Liver (tissue), 9 donors: ENCODE results near the gene KIRREL3. TPM values are rescaled to one million over a fixed set of nuclear protein-coding genes. Genes with fewer than 3 reads are reported as not detected.

Experiments used
- DNase-seq: peaks from one replicate; pipeline ENCODE4 v3.0.0-alpha.2; 2017; ENCODE audit warnings: low spot score
- H3K27ac ChIP-seq, 2 donors: one replicate each; pipeline ENCODE4 v1.7.0; 2013; ENCODE audit warnings: inconsistent platforms in 2 of 2, low read length in 2 of 2, control low read depth in 1 of 2, low read depth in 1 of 2, mild to moderate bottlenecking in 1 of 2
- H3K27me3 ChIP-seq, 4 donors: one replicate each; pipeline versions ENCODE4 v1.6.1 to v1.7.0; 2013; ENCODE audit warnings: low read length in 3 of 4, inconsistent platforms in 1 of 4, mild to moderate bottlenecking in 1 of 4, moderate library complexity in 1 of 4; ENCODE audit not compliant: control insufficient read depth in 4 of 4, insufficient read depth in 4 of 4
- H3K36me3 ChIP-seq, 4 donors: one replicate each; pipeline versions ENCODE4 v1.6.1 to v1.7.0; 2013; ENCODE audit warnings: low read length in 3 of 4, mild to moderate bottlenecking in 3 of 4, low read depth in 1 of 4, moderate library complexity in 1 of 4; ENCODE audit not compliant: control insufficient read depth in 4 of 4, insufficient read depth in 3 of 4
- H3K4me1 ChIP-seq, 4 donors: one replicate each; pipeline versions ENCODE4 v1.6.1 to v1.7.0; 2013; ENCODE audit warnings: low read length in 3 of 4, mild to moderate bottlenecking in 3 of 4, moderate library complexity in 1 of 4; ENCODE audit not compliant: control insufficient read depth in 4 of 4, insufficient read depth in 4 of 4
- H3K4me3 ChIP-seq, 3 donors: one replicate each; pipeline versions ENCODE4 v1.6.1 to v1.7.0; 2013; ENCODE audit warnings: low read length in 3 of 3, control low read depth in 1 of 3, low read depth in 1 of 3, mild to moderate bottlenecking in 1 of 3
- H3K9ac ChIP-seq, 2 donors: one replicate each; pipeline ENCODE4 v1.7.0; 2013; ENCODE audit warnings: low read length in 2 of 2, mild to moderate bottlenecking in 2 of 2, moderate library complexity in 2 of 2, control low read depth in 1 of 2, low read depth in 1 of 2
- H3K9me3 ChIP-seq, 4 donors: one replicate each; pipeline versions ENCODE4 v1.6.1 to v1.7.0; 2013; ENCODE audit warnings: low read length in 3 of 4; ENCODE audit not compliant: control insufficient read depth in 4 of 4
- ATF3 ChIP-seq: IDR thresholded peaks from 2 replicates; pipeline ENCODE4 v1.6.1; 2016; ENCODE audit warnings: antibody characterized with exemption
- EGR1 ChIP-seq, 2 donors: IDR thresholded peaks; 2 replicates each; pipeline ENCODE4 v1.6.1; 2016 to 2018; ENCODE audit warnings: antibody characterized with exemption in 2 of 2, low read depth in 2 of 2
- FOXA1 ChIP-seq: IDR thresholded peaks from 2 replicates; pipeline ENCODE4 v1.6.1; 2016; ENCODE audit warnings: antibody characterized with exemption
- HNF4A ChIP-seq, 2 donors: conservative IDR thresholded peaks; 2 replicates each; pipeline ENCODE4 v1.6.1; 2016; ENCODE audit warnings: antibody characterized with exemption in 2 of 2, mild to moderate bottlenecking in 2 of 2
- JUND ChIP-seq, 2 donors: IDR thresholded peaks; 2 replicates each; pipeline ENCODE4 v1.6.1; 2016; ENCODE audit warnings: antibody characterized with exemption in 2 of 2
- MAX ChIP-seq: IDR thresholded peaks from 2 replicates; pipeline ENCODE4 v1.6.1; 2016; ENCODE audit warnings: antibody characterized with exemption
- NR2F2 ChIP-seq: IDR thresholded peaks from 2 replicates; pipeline ENCODE4 v1.6.1; 2016; ENCODE audit warnings: antibody characterized with exemption
- RAD21 ChIP-seq, 2 donors: IDR thresholded peaks; 2 replicates each; pipeline ENCODE4 v1.6.1; 2016; ENCODE audit warnings: antibody characterized with exemption in 2 of 2, mild to moderate bottlenecking in 2 of 2
- RXRA ChIP-seq, 2 donors: IDR thresholded peaks; 2 replicates each; pipeline ENCODE4 v1.6.1; 2017 to 2018; ENCODE audit warnings: antibody characterized with exemption in 2 of 2, mild to moderate bottlenecking in 1 of 2
- SP1 ChIP-seq: IDR thresholded peaks from 2 replicates; pipeline ENCODE4 v1.6.1; 2018; ENCODE audit warnings: antibody characterized with exemption, mild to moderate bottlenecking
- TAF1 ChIP-seq: conservative IDR thresholded peaks from 2 replicates; pipeline ENCODE4 v1.6.1; 2016; ENCODE audit warnings: antibody characterized with exemption, mild to moderate bottlenecking
- YY1 ChIP-seq: IDR thresholded peaks from 2 replicates; pipeline ENCODE4 v1.6.1; 2016; ENCODE audit warnings: antibody characterized with exemption, mild to moderate bottlenecking
- WGBS: extraction: QIAGEN DNeasy Blood & Tissue Kit; methylation state at CpG from one replicate; pipeline ENCODE4 v1.1.7; 2013; 5-methylcytosine and 5-hydroxymethylcytosine counted together
- polyA plus RNA-seq, 2 donors: library from polyadenylated mRNA; stranded (reverse) in 1 of 2; unstranded in 1 of 2; fragments of 200-250 nt in 1 of 2; fragments of >200 nt in 1 of 2; fragmentation: Nextera tagmentation in 1 of 2; extraction: Ambion mirVana in 1 of 2; gene quantifications; one replicate each; pipeline versions ENCODE4 v1.2.1 to v1.2.3, GENCODE V29; 2013 to 2015
- total RNA-seq, 2 donors: library from RNA; depleted of rRNA; stranded (reverse); fragments of >200 nt; gene quantifications; one replicate each; pipeline ENCODE4 v1.2.3, GENCODE V29; 2014
- TF ChIP-seq, protein P1 (sequence below): IDR thresholded peaks from 2 replicates; pipeline ENCODE4 v1.6.1; 2016; ENCODE audit warnings: antibody characterized with exemption, mild to moderate bottlenecking
- TF ChIP-seq, protein P2 (sequence below): fragments of 150-350 bp; IDR thresholded peaks from 2 replicates; pipeline ENCODE4 v1.5.1; 2017; ENCODE audit warnings: improper control_type of control experiment, low read depth, low read length; ENCODE audit not compliant: missing input control
- donor health status: healthy.
- donor health status: healthy.
- donor health status: healthy.
- donor health status: healthy.
- donor health status: healthy.

The KIRREL3 gene
- total and polyA plus RNA-seq, 4 donors: 0.03 to 0.29 (median 0.08) TPM; not detected in 1

DNA sequence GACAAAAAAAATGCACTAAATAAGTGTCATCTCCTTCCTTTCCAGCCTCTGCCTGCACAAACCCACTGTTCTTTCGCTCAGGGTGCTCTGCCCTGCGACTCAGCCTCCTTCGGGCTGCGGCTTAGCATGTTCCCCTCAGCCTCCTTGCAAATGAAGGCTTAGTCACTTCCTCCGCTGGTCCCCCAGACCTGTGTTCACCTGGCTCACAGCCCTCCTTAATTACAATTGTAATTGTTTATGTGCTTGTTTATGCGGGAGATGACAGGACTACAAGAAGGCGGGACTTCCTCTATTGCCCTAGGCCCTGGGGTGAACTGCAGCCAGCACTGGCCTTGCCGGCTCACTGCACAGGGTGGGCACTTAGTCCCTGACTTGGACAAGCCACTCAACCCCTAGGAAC is 303.6 kb downstream of the KIRREL3 start:
- 97% methylated on average over 8 of the region's 8 CpGs for WGBS
- H3K4me3 ChIP-seq: no peak overlapping the region
- no peak for TF ChIP-seq HNF4A (conservative IDR thresholded peaks at IDR 0.05)
- TF ChIP-seq YY1: no peak
- TF ChIP-seq TAF1: no peak
- no peak for TF ChIP-seq JUND (IDR thresholded peaks at IDR 0.05)
- TF ChIP-seq, protein P1, sequence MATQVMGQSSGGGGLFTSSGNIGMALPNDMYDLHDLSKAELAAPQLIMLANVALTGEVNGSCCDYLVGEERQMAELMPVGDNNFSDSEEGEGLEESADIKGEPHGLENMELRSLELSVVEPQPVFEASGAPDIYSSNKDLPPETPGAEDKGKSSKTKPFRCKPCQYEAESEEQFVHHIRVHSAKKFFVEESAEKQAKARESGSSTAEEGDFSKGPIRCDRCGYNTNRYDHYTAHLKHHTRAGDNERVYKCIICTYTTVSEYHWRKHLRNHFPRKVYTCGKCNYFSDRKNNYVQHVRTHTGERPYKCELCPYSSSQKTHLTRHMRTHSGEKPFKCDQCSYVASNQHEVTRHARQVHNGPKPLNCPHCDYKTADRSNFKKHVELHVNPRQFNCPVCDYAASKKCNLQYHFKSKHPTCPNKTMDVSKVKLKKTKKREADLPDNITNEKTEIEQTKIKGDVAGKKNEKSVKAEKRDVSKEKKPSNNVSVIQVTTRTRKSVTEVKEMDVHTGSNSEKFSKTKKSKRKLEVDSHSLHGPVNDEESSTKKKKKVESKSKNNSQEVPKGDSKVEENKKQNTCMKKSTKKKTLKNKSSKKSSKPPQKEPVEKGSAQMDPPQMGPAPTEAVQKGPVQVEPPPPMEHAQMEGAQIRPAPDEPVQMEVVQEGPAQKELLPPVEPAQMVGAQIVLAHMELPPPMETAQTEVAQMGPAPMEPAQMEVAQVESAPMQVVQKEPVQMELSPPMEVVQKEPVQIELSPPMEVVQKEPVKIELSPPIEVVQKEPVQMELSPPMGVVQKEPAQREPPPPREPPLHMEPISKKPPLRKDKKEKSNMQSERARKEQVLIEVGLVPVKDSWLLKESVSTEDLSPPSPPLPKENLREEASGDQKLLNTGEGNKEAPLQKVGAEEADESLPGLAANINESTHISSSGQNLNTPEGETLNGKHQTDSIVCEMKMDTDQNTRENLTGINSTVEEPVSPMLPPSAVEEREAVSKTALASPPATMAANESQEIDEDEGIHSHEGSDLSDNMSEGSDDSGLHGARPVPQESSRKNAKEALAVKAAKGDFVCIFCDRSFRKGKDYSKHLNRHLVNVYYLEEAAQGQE: no peak
- TF ChIP-seq FOXA1: no peak
- no peak for TF ChIP-seq SP1
- TF ChIP-seq NR2F2: no peak
- no peak for TF ChIP-seq EGR1 (IDR thresholded peaks at IDR 0.05; ENCODE audit: low read depth in 2 of 2)

GRCh38 chr11:126695293-126695692 is 305.3 kb downstream of the KIRREL3 start:
- 75% methylated on average over 4 of the region's 4 CpGs for WGBS
- H3K4me3 ChIP-seq: no peak overlapping the region
- H3K4me1 ChIP-seq: no peaks in the 10 kb centered on the region
- no peak for DNase-seq
- H3K9me3 ChIP-seq: peaks cover 0 to 4% (median 0%) of the 10 kb centered on the region in 4 donors
- no peaks in the 10 kb centered on the region for H3K36me3 ChIP-seq
- H3K27me3 ChIP-seq: no peaks in the 10 kb centered on the region
- no peak overlapping the region for H3K9ac ChIP-seq
- no peak overlapping the region for H3K27ac ChIP-seq
- TF ChIP-seq, protein P1: no peak
- TF ChIP-seq MAX: no peak

More for the DNA sequence above, 303.6 kb downstream of the KIRREL3 start:
- Histone ChIP-seq H3K9ac (no peak overlapping the region), H3K36me3 (no peaks in the 10 kb centered on the region), H3K4me1 (no peaks in the 10 kb centered on the region), H3K27me3 (no peaks in the 10 kb centered on the region), H3K9me3 (peaks cover 0 to 4% (median 0%) of the 10 kb centered on the region in 4 donors), H3K27ac (no peak overlapping the region)
- DNase-seq: no peak

- Histone ChIP-seq H3K4me3 (no peak overlapping the region), H3K36me3 (no peaks in the 10 kb centered on the region)
- WGBS: 81% methylated on average over 11 of the region's 11 CpGs
- TF ChIP-seq YY1 (no peak), RXRA (IDR thresholded peaks at IDR 0.05) (no peak), ATF3 (no peak), NR2F2 (no peak), RAD21 (IDR thresholded peaks at IDR 0.05) (no peak), JUND (IDR thresholded peaks at IDR 0.05) (no peak), FOXA1 (no peak)
- TF ChIP-seq, protein P2, sequence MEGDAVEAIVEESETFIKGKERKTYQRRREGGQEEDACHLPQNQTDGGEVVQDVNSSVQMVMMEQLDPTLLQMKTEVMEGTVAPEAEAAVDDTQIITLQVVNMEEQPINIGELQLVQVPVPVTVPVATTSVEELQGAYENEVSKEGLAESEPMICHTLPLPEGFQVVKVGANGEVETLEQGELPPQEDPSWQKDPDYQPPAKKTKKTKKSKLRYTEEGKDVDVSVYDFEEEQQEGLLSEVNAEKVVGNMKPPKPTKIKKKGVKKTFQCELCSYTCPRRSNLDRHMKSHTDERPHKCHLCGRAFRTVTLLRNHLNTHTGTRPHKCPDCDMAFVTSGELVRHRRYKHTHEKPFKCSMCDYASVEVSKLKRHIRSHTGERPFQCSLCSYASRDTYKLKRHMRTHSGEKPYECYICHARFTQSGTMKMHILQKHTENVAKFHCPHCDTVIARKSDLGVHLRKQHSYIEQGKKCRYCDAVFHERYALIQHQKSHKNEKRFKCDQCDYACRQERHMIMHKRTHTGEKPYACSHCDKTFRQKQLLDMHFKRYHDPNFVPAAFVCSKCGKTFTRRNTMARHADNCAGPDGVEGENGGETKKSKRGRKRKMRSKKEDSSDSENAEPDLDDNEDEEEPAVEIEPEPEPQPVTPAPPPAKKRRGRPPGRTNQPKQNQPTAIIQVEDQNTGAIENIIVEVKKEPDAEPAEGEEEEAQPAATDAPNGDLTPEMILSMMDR: no peak
- TF ChIP-seq, protein P1: no peak
Observed at GRCh38 chr11:126694065-126694625, 306.4 kb downstream of the KIRREL3 start.

More at GRCh38 chr11:126694065-126694625, 306.4 kb downstream of the KIRREL3 start:
- Histone ChIP-seq H3K9ac (no peak overlapping the region), H3K4me1 (no peaks in the 10 kb centered on the region), H3K27me3 (no peaks in the 10 kb centered on the region), H3K9me3 (peaks cover 0 to 4% (median 0%) of the 10 kb centered on the region in 4 donors), H3K27ac (no peak overlapping the region)
- no peak for DNase-seq
